Heart left ventricle (tissue), 16 donors: ENCODE measurements around the gene CACNA2D3. TPM values are rescaled to one million over a fixed set of nuclear protein-coding genes. Genes with fewer than 3 reads are reported as not detected.
"Not testable (repeated sequence)": the region's sequence is repeated elsewhere in the genome, so short reads cannot be mapped to it uniquely, and the experiment has no call there.

Experiments
- ATAC-seq, 4 donors: fragments of 200-7000 bp; cut with Tn5 transposase; one replicate each; pipeline ENCODE4 v1.9.1; 2020 to 2022; ENCODE audit warnings: moderate library complexity in 4 of 4, mild to moderate bottlenecking in 3 of 4, moderate number of reproducible peaks in 1 of 4
- DNase-seq, 5 donors: peaks; one replicate each; pipeline ENCODE4 v3.0.0-alpha.2; 2020
- H3K27ac ChIP-seq, 12 donors: fragments of 200-600 bp; sonication (generic) in 4 of 12; one replicate each; pipeline versions ENCODE4 v1.5.0 to v1.8.0; 2016 to 2022; ENCODE audit warnings: mild to moderate bottlenecking in 2 of 12
- H3K27me3 ChIP-seq, 9 donors: fragments of 200-600 bp; sonication (generic) in 2 of 9; one replicate each; pipeline versions ENCODE4 v1.5.1 to v1.8.0; 2016 to 2022; ENCODE audit warnings: mild to moderate bottlenecking in 3 of 9
- H3K36me3 ChIP-seq, 9 donors: fragments of 200-600 bp; sonication (generic) in 2 of 9; one replicate each; pipeline versions ENCODE4 v1.5.0 to v1.8.0; 2018 to 2022; ENCODE audit warnings: mild to moderate bottlenecking in 2 of 9
- H3K4me1 ChIP-seq, 12 donors: fragments of 200-600 bp; sonication (generic) in 4 of 12; one replicate each; pipeline versions ENCODE4 v1.5.0 to v1.8.0; 2016 to 2022; ENCODE audit warnings: mild to moderate bottlenecking in 3 of 12
- H3K4me3 ChIP-seq, 12 donors: fragments of 200-600 bp; sonication (generic) in 4 of 12; one replicate each; pipeline versions ENCODE4 v1.5.0 to v1.8.0; 2017 to 2022; ENCODE audit warnings: mild to moderate bottlenecking in 9 of 12, moderate library complexity in 4 of 12
- H3K9me3 ChIP-seq, 12 donors: fragments of 200-600 bp; sonication (generic) in 4 of 12; one replicate each; pipeline versions ENCODE4 v1.5.0 to v1.8.0; 2016 to 2022; ENCODE audit warnings: mild to moderate bottlenecking in 1 of 12
- POLR2A ChIP-seq, 2 donors: fragments of 450-650 bp; IDR thresholded peaks; one replicate each; pipeline ENCODE4 v1.6.1; 2017; ENCODE audit warnings: antibody characterized with exemption in 2 of 2, mild to moderate bottlenecking in 2 of 2, moderate library complexity in 2 of 2
- WGBS, 4 donors: extraction: QIAGEN DNeasy Blood & Tissue Kit in 2 of 4; methylation state at CpG; one replicate each; pipeline versions ENCODE4 v1.1.5 to v1.1.7; 2013 to 2018; 5-methylcytosine and 5-hydroxymethylcytosine counted together
- intact Hi-C, 10 donors: fragments of 100-400 bp; cut with DNase I; formaldehyde crosslinking; loops; one replicate each; pipeline versions ENCODE4 v1.11.1 to v1.14.2; 2022
- polyA plus RNA-seq, 2 donors: library from polyadenylated mRNA; stranded (reverse); fragments of 200-250 nt; gene quantifications; one replicate each; pipeline ENCODE4 v1.2.3, GENCODE V29; 2013
- total RNA-seq, 9 donors: library from RNA; depleted of rRNA in 2 of 9; stranded (reverse); fragments of >200 nt in 2 of 9; fragmentation: NEBNext Ultra II Directional in 3 of 9; extraction: Animal tissue kit (Norgen Biotek cat#: 25700) in 3 of 9; gene quantifications; one replicate each; pipeline versions ENCODE4 v1.1.0 to v1.2.4, GENCODE V29; 2016 to 2023
- TF ChIP-seq, protein P1 (sequence below), 12 donors: fragments of 200-600 bp; sonication (generic) in 4 of 12; IDR thresholded peaks; one replicate each; pipeline versions ENCODE4 v1.5.0 to v1.8.0; 2018 to 2022; ENCODE audit warnings: antibody characterized with exemption in 12 of 12, mild to moderate bottlenecking in 5 of 12
- donor health status: ischemic (EF 13 %, LVEDD 7.1; RV severe dilation, severe dysfunction).
- donor health status: healthy with polysubstance abuse.
- donor health status: DM: no; HTN: yes; CAD: no.
- donor health status: DM: no; HTN: no; CAD: no.
- donor health status: ischemic (EF 25% LVEDD 6.9; RV normal size, moderate dysfunction).
- donor health status: ischemic (EF 25% LVEDD 5.7; RV mildly dilated, moderate dysfunction).
- donor health status: healthy.
- donor health status: DM: yes; HTN: yes; CAD: no.
- donor health status: ischemic (EF 35%, LVEDD 5.7; RV mildly dilated, moderate dysfunction).
- donor health status: nonischemic (EF 11% LVEDD 7.7; RV severe dilation, severe dysfunction).
- donor health status: DM: yes; HTN: yes; CAD: no.
- donor health status: PGD.
- donor health status: ischemic (EF 29% LVEDD 5.4; RV normal size, mild dysfunction).
- donor health status: nonischemic (EF 23%, LVEDD 6.1; RV moderate dilation, normal function).

Gene CACNA2D3
- total and polyA plus RNA-seq, 11 donors = 0.17 to 25.1 (median 12.8) TPM

DNA sequence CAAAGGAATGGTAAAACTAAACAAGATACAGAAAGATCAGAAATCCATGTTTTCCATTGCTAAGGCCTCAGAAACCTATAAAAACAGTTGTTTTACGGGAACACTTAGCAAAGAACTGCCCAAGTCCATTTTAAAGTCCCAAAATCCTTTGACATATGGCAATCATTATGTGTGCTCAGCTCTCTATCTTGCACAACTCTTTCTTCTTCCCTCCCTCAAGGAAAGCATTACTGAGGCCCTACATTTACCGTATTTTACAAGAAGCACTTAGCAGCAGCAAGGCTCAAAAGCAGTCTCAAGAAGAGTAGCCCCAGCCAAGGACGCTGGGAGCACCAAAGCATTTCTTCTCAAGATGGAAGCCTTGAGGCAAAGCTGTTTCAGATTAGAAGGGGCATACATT is 975.1 kb downstream of the CACNA2D3 start:
- H3K9me3 ChIP-seq = peaks cover 0 to 5% (median 0%) of the 10 kb centered on the region in 12 donors
- TF ChIP-seq, protein P1, sequence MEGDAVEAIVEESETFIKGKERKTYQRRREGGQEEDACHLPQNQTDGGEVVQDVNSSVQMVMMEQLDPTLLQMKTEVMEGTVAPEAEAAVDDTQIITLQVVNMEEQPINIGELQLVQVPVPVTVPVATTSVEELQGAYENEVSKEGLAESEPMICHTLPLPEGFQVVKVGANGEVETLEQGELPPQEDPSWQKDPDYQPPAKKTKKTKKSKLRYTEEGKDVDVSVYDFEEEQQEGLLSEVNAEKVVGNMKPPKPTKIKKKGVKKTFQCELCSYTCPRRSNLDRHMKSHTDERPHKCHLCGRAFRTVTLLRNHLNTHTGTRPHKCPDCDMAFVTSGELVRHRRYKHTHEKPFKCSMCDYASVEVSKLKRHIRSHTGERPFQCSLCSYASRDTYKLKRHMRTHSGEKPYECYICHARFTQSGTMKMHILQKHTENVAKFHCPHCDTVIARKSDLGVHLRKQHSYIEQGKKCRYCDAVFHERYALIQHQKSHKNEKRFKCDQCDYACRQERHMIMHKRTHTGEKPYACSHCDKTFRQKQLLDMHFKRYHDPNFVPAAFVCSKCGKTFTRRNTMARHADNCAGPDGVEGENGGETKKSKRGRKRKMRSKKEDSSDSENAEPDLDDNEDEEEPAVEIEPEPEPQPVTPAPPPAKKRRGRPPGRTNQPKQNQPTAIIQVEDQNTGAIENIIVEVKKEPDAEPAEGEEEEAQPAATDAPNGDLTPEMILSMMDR (IDR thresholded peaks at IDR 0.05) = no peak
- no peak for TF ChIP-seq POLR2A (IDR thresholded peaks at IDR 0.05)
- no peak for DNase-seq
- no peaks in the 10 kb centered on the region for H3K4me1 ChIP-seq
- no peaks in the 10 kb centered on the region for H3K27me3 ChIP-seq
- no peak overlapping the region for H3K27ac ChIP-seq
- 74 to 77% (median 77%) methylated on average over 3 of the region's 3 CpGs for WGBS, 4 donors
- intact Hi-C loops = no loop called here
- ATAC-seq = no peak
- H3K4me3 ChIP-seq = no peak overlapping the region
- no peaks in the 10 kb centered on the region for H3K36me3 ChIP-seq

DNA sequence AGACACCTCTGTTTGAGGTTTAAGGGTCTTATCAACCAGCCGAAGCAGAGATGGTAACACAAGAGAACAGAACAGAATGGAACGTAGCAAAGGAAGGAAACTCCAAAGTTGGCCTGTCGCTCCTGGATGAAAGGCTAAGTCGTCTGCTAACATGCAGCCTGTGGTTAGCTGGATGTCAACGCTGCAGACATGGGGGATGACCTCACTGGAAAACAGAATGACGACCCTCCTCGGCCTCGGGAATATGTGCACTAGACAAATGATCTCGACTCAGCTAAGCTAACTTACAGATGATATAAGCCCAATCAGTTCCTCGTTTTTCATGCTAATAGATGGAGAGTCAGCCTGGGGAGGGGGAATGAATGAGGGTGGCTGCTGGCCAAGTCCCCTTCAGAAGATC is 983.3 kb downstream of the CACNA2D3 start:
- intact Hi-C loops = no loop called here
- Histone ChIP-seq H3K36me3 (no peaks in the 10 kb centered on the region), H3K4me3 (no peak overlapping the region), H3K9me3 (no peaks in the 10 kb centered on the region), H3K4me1 (no peaks in the 10 kb centered on the region), H3K27me3 (no peaks in the 10 kb centered on the region), H3K27ac (no peak overlapping the region)
- ATAC-seq (no peak), DNase-seq (no peak)
- WGBS, 4 donors = 59 to 65% (median 61%) methylated on average over 10 of the region's 10 CpGs
- no peak for TF ChIP-seq POLR2A (IDR thresholded peaks at IDR 0.05)
- TF ChIP-seq, protein P1 (IDR thresholded peaks at IDR 0.05) = no peak

DNA sequence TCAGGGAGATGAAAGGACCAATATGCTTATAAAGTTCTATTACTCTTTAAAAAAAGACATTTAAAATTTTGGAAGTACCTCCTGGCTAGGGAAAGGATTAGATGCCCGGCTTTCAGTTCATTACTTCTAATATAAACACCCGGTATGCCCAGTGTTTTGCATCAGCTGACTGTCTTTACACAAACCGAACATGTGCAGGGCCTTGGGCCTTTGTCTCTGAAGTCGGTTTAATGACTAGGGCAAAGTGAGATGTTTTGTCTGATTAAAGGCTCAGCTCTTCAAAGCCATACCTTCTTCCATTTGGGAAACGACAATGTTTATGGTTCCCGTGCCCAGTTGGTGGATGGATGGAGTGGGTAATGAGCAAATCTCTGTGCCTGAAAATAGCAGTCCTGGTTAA is 984.8 kb downstream of the CACNA2D3 start:
- Histone ChIP-seq H3K27me3 (no peaks in the 10 kb centered on the region), H3K36me3 (no peaks in the 10 kb centered on the region), H3K27ac (no peak overlapping the region), H3K4me1 (no peaks in the 10 kb centered on the region), H3K9me3 (no peaks in the 10 kb centered on the region), H3K4me3 (no peak overlapping the region)
- intact Hi-C loops = no loop called here
- DNase-seq = no peak
- TF ChIP-seq POLR2A (IDR thresholded peaks at IDR 0.05) = no peak
- TF ChIP-seq, protein P1 (IDR thresholded peaks at IDR 0.05) = no peak
- 62 to 78% (median 74%) methylated on average over 6 of the region's 6 CpGs for WGBS, 4 donors
- no peak for ATAC-seq

DNA sequence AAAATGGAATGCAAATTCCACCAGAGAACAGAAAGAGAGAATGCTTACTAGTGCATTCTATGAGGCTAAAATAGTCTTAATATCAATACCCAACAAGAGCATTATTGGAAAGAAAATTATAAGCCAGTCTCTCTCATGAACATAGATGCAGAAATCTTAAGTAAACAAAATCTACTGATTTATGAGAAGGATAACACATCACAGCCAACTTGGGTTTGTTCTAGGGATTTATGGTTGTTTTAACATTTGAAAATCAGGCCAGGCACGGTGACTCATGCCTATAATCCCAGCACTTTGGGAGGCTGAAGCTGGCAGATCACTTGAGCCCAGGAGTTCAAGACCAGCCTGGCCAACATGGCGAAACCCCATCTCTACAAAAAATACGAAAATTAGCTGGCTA is 989.6 kb downstream of the CACNA2D3 start:
- ATAC-seq, intact Hi-C loops, H3K36me3 ChIP-seq, H3K27ac ChIP-seq, DNase-seq, H3K4me3 ChIP-seq, H3K4me1 ChIP-seq, H3K27me3 ChIP-seq, H3K9me3 ChIP-seq: not testable (repeated sequence)
- WGBS, 4 donors = 79 to 83% (median 81%) methylated on average over 3 of the region's 3 CpGs

DNA sequence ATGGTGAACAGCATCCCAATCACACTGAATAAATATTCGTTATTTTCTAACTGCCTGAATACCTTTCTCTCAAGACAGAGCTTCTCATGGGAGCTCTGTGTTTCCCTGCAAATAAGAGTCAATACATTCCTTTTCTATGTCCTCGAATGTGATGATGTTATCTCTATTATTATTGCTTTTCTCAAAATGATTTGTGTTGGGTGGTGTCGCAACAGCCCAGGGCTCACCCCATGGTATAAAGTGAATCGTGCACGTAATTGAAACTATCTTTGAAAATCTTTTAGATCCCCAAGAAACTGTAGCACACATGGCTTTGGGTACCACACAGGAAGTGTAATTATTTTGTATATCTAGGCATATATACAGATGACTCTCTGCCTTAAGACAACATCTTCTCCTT is 996.1 kb downstream of the CACNA2D3 start:
- TF ChIP-seq, protein P1 (IDR thresholded peaks at IDR 0.05) = no peak
- TF ChIP-seq POLR2A (IDR thresholded peaks at IDR 0.05) = no peak
- Histone ChIP-seq H3K36me3 (no peaks in the 10 kb centered on the region), H3K27ac (no peak overlapping the region), H3K4me3 (no peak overlapping the region), H3K4me1 (no peaks in the 10 kb centered on the region), H3K27me3 (peaks cover 0 to 13% (median 0%) of the 10 kb centered on the region in 9 donors), H3K9me3 (no peaks in the 10 kb centered on the region)
- WGBS, 4 donors = 83 to 89% (median 85%) methylated on average over 5 of the region's 5 CpGs
- ATAC-seq = no peak
- no peak for DNase-seq
- intact Hi-C loops = no loop called here
